Measurements from ENCODE around the gene SYT15. TPM values are rescaled to one million over a fixed set of nuclear protein-coding genes. Genes with fewer than 3 reads are reported as not detected.
"Not testable (repeated sequence)": the region's sequence is repeated elsewhere in the genome, so short reads cannot be mapped to it uniquely, and the experiment has no call there.

Gene SYT15
- total RNA-seq (0.94 and 1.1 TPM in 2 replicates), polyA plus RNA-seq (0.17 and 0.18 TPM in 2 replicates), polyA minus RNA-seq (0.09 and 0.21 TPM in 2 replicates)
- 0.37 TPM for total RNA-seq (2013)

GRCh38 chr10:46578474-46579178 is at the start of gene SYT15:
Gene SYT15, plus strand, starts transcription at chr10:46579128. Its CDS starts 41 bp downstream, at chr10:46579169.
- H3K27ac Mint-ChIP-seq; CTCF ChIA-PET; intact Hi-C loops (cut with micrococcal nuclease); H3K4me2 ChIP-seq (replicated peaks; ENCODE audit: low read depth, low read length, poor library complexity, severe bottlenecking); H2AFZ ChIP-seq (ENCODE audit: insufficient read depth, low read depth, low read length, poor library complexity, severe bottlenecking); POLR2A ChIA-PET; H3K4me1 ChIP-seq (ENCODE audit: control insufficient read depth in 2 of 2, insufficient read depth in 2 of 2, low read length in 2 of 2); H3K9me3 ChIP-seq (ENCODE audit: control extremely low read depth in 1 of 3, control insufficient read depth in 2 of 3, insufficient read depth in 1 of 3, low read length in 2 of 3); H3K27me3 Mint-ChIP-seq; H3K4me1 Mint-ChIP-seq; H4K20me1 ChIP-seq (ENCODE audit: control insufficient read depth, insufficient read depth, low read length, poor library complexity, severe bottlenecking); H3K4me3 ChIP-seq (ENCODE audit: control extremely low read depth in 1 of 5, extremely low read depth in 1 of 5, insufficient read depth in 1 of 5, low read depth in 2 of 5, low read length in 4 of 5); H3K9me3 Mint-ChIP-seq (ENCODE audit: insufficient read depth); H3K9ac ChIP-seq (ENCODE audit: low read length); H3K27ac ChIP-seq (ENCODE audit: low read length in 2 of 2); H3K79me2 ChIP-seq (ENCODE audit: control insufficient read depth, insufficient read depth, low read length); DNase-seq; ATAC-seq (ENCODE audit: low read depth); H3K36me3 ChIP-seq (replicated peaks in 1 of 2; ENCODE audit: control extremely low read depth in 1 of 2, control insufficient read depth in 1 of 2, extremely low read depth in 1 of 2, insufficient read depth in 2 of 2, low read length in 1 of 2); H3K4me3 Mint-ChIP-seq; H3K27me3 ChIP-seq (replicated peaks in 1 of 4; ENCODE audit: control extremely low read depth in 1 of 4, control insufficient read depth in 3 of 4, insufficient read depth in 4 of 4, low read length in 3 of 4): not testable (repeated sequence)
- WGBS (ENCODE audit: insufficient coverage), result no CpG with 5 or more reads among the region's 68 CpGs

GRCh38 chr10:46529742-46530141 is 49.2 kb upstream of the SYT15 start:
- POLR2A ChIA-PET, result not testable (repeated sequence)

More at GRCh38 chr10:46529742-46530141, 49.2 kb upstream of the SYT15 start:
- H3K9me3 ChIP-seq (ENCODE audit: control extremely low read depth in 1 of 3, control insufficient read depth in 2 of 3, insufficient read depth in 1 of 3, low read length in 2 of 3); H3K4me3 ChIP-seq (ENCODE audit: control extremely low read depth in 1 of 5, extremely low read depth in 1 of 5, insufficient read depth in 1 of 5, low read depth in 2 of 5, low read length in 4 of 5); H3K27me3 Mint-ChIP-seq; intact Hi-C loops (cut with micrococcal nuclease); H3K4me3 Mint-ChIP-seq; CTCF ChIA-PET; H3K4me2 ChIP-seq (replicated peaks; ENCODE audit: low read depth, low read length, poor library complexity, severe bottlenecking); H3K4me1 Mint-ChIP-seq; H3K9me3 Mint-ChIP-seq (ENCODE audit: insufficient read depth); H3K9ac ChIP-seq (ENCODE audit: low read length); H3K4me1 ChIP-seq (ENCODE audit: control insufficient read depth in 2 of 2, insufficient read depth in 2 of 2, low read length in 2 of 2); H3K36me3 ChIP-seq (replicated peaks in 1 of 2; ENCODE audit: control extremely low read depth in 1 of 2, control insufficient read depth in 1 of 2, extremely low read depth in 1 of 2, insufficient read depth in 2 of 2, low read length in 1 of 2); H3K27ac ChIP-seq (ENCODE audit: low read length in 2 of 2); DNase-seq; H4K20me1 ChIP-seq (ENCODE audit: control insufficient read depth, insufficient read depth, low read length, poor library complexity, severe bottlenecking); ATAC-seq (ENCODE audit: low read depth); H3K27me3 ChIP-seq (replicated peaks in 1 of 4; ENCODE audit: control extremely low read depth in 1 of 4, control insufficient read depth in 3 of 4, insufficient read depth in 4 of 4, low read length in 3 of 4); H3K79me2 ChIP-seq (ENCODE audit: control insufficient read depth, insufficient read depth, low read length); H2AFZ ChIP-seq (ENCODE audit: insufficient read depth, low read depth, low read length, poor library complexity, severe bottlenecking); H3K27ac Mint-ChIP-seq: not testable (repeated sequence)
- WGBS (ENCODE audit: insufficient coverage), result 93% methylated on average over 7 of the region's 7 CpGs
